A549 (cell line): ENCODE results near the gene SCYL1. TPM values are rescaled to one million over a fixed set of nuclear protein-coding genes. Genes with fewer than 3 reads are reported as not detected.
A peak's percentile ranks its signal among the peaks of the same experiment; 100 is the strongest.

ENCODE experiments used
- ATAC-seq, 2 experiments: fragments of 200-7000 bp in 1 of 2; fragments of >200 bp in 1 of 2; cut with Nextera tagmentation in 1 of 2; cut with Tn5 transposase in 1 of 2; 3 replicates each; pipeline versions ENCODE4 v1.8.0 to v1.9.1; 2018 to 2020; ENCODE audit warnings: mild to moderate bottlenecking in 1 of 2, moderate library complexity in 1 of 2
- CTCF ChIA-PET: fragments of 300-600 bp; sonication (Branson Sonifier 250); formaldehyde crosslinking; extraction: SDS; loops from one replicate; lab custom pipeline; 2021; ENCODE audit warnings: antibody characterized with exemption, inconsistent platforms; lab: Yijun Ruan, JAX
- POLR2A ChIA-PET: fragments of 350-600 bp; formaldehyde crosslinking; extraction: SDS; loops from one replicate; lab custom pipeline; 2021; ENCODE audit warnings: antibody characterized with exemption, inconsistent platforms; lab: Yijun Ruan, JAX
- DNase-seq, 2 experiments: peaks; one replicate each; pipeline versions ENCODE4 v3.0.0 to v3.0.0-alpha.2; 2011 to 2016; ENCODE audit warnings: low read depth in 1 of 2, low spot score in 1 of 2
- FAIRE-seq: peaks from 2 replicates; lab custom pipeline; 2011; peaks lifted over from hg19 to GRCh38; lab: Jason Lieb, UNC
- H3K27ac ChIP-seq, 2 experiments: fragments of >200 bp; sonication (Bioruptor Twin); formaldehyde crosslinking; 3 replicates each; pipeline ENCODE4 v1.5.1; 2016 to 2017
- H3K4me1 ChIP-seq: fragments of >200 bp; sonication (Bioruptor Twin); formaldehyde crosslinking; 3 replicates; pipeline ENCODE4 v1.6.1; 2016
- H3K4me2 ChIP-seq: fragments of >200 bp; sonication (Bioruptor Twin); formaldehyde crosslinking; 3 replicates; pipeline ENCODE4 v1.6.1; 2016
- H3K4me3 ChIP-seq: fragments of >200 bp; sonication (Bioruptor Twin); formaldehyde crosslinking; 3 replicates; pipeline ENCODE4 v1.5.1; 2016
- H3K9me3 ChIP-seq: fragments of >200 bp; sonication (Bioruptor Twin); formaldehyde crosslinking; 3 replicates; pipeline ENCODE4 v1.6.1; 2016
- BHLHE40 ChIP-seq: IDR thresholded peaks from 2 replicates; pipeline ENCODE4 v1.6.1; 2012; ENCODE audit warnings: low read depth, low read length, inconsistent platforms
- CHD2 ChIP-seq: fragments of 150-350 bp; IDR thresholded peaks from 2 replicates; pipeline ENCODE4 v1.6.1; 2014; ENCODE audit warnings: low read length; ENCODE audit not compliant: partially characterized antibody
- CHD4 ChIP-seq: fragments of 200-600 bp; sonication (generic); IDR thresholded peaks from 2 replicates; pipeline ENCODE4 v1.6.1; 2016; ENCODE audit warnings: antibody characterized with exemption, mild to moderate bottlenecking, borderline replicate concordance
- HEYL ChIP-seq: fragments of 250-450 bp; sonication (Bioruptor Pico); IDR thresholded peaks from 2 replicates; pipeline ENCODE4 v1.8.0; 2021; ENCODE audit warnings: mild to moderate bottlenecking, moderate library complexity
- HOXA7 ChIP-seq: fragments of 250-450 bp; sonication (Bioruptor Pico); IDR thresholded peaks from 2 replicates; pipeline ENCODE4 v1.5.0; 2020; ENCODE audit warnings: mild to moderate bottlenecking, moderate library complexity
- HOXB5 ChIP-seq: fragments of 250-450 bp; sonication (Bioruptor Pico); IDR thresholded peaks from 2 replicates; pipeline ENCODE4 v1.5.0; 2020; ENCODE audit warnings: mild to moderate bottlenecking, moderate library complexity
- JUNB ChIP-seq: fragments of >200 bp; sonication (Bioruptor Twin); formaldehyde crosslinking; IDR thresholded peaks from 2 replicates; pipeline ENCODE4 v1.6.1; 2016
- MAZ ChIP-seq: fragments of 150-350 bp; IDR thresholded peaks from 2 replicates; pipeline ENCODE4 v1.6.1; 2014; ENCODE audit warnings: antibody characterized with exemption, low read depth, low read length, borderline replicate concordance
- NPAS2 ChIP-seq: fragments of 250-450 bp; sonication (Bioruptor Pico); IDR thresholded peaks from 2 replicates; pipeline ENCODE4 v1.8.0; 2022; ENCODE audit warnings: mild to moderate bottlenecking, moderate library complexity, borderline replicate concordance
- RAD21 ChIP-seq, 2 experiments: fragments of >200 bp in 1 of 2; sonication (Bioruptor Twin) in 1 of 2; formaldehyde crosslinking in 1 of 2; IDR thresholded peaks in 1 of 2; conservative IDR thresholded peaks in 1 of 2; 2 replicates in 1 of 2; 3 replicates in 1 of 2; pipeline ENCODE4 v1.6.1; 2012 to 2018; ENCODE audit warnings: inconsistent platforms in 1 of 2
- RFX5 ChIP-seq: fragments of 450-650 bp; IDR thresholded peaks from 2 replicates; pipeline ENCODE4 v1.7.1; 2014; ENCODE audit warnings: antibody characterized with exemption, mild to moderate bottlenecking, moderate library complexity
- RNF2 ChIP-seq: fragments of 200-600 bp; sonication (generic); IDR thresholded peaks from 2 replicates; pipeline ENCODE4 v1.6.1; 2016; ENCODE audit warnings: low read depth, mild to moderate bottlenecking, antibody characterized with exemption, moderate library complexity, borderline replicate concordance
- SMC3 ChIP-seq: fragments of >200 bp; sonication (Bioruptor Twin); formaldehyde crosslinking; IDR thresholded peaks from 3 replicates; pipeline ENCODE4 v1.6.1; 2018; ENCODE audit warnings: inconsistent platforms
- SREBF2 ChIP-seq: fragments of 450-650 bp; IDR thresholded peaks from 2 replicates; pipeline ENCODE4 v1.6.1; 2014; ENCODE audit warnings: mild to moderate bottlenecking, moderate library complexity
- ZC3H11A ChIP-seq: fragments of 450-650 bp; IDR thresholded peaks from 2 replicates; pipeline ENCODE4 v1.6.1; 2014; ENCODE audit warnings: antibody characterized with exemption, mild to moderate bottlenecking
- ZNF302 ChIP-seq: fragments of 250-450 bp; sonication (Bioruptor Pico); IDR thresholded peaks from 2 replicates; pipeline ENCODE4 v1.9.0; 2021; ENCODE audit warnings: inconsistent platforms, mild to moderate bottlenecking, moderate library complexity
- ZSCAN20 ChIP-seq: fragments of 250-450 bp; sonication (Bioruptor Pico); IDR thresholded peaks from 2 replicates; pipeline ENCODE4 v1.8.0; 2022; ENCODE audit warnings: mild to moderate bottlenecking, moderate library complexity
- WGBS: methylation state at CpG from one replicate; pipeline ENCODE4 v1.1.6; 2017; ENCODE audit errors: missing lambda C conversion rate; 5-methylcytosine and 5-hydroxymethylcytosine counted together
- polyA plus RNA-seq, 4 experiments: library from polyadenylated mRNA; depleted of rRNA in 3 of 4; stranded (reverse); fragments of >200 nt; fragmentation: RNase III in 1 of 4; extraction: RNeasy Plus Mini Kit Qiagen cat#74134 plus additional on column Dnase treatment in 1 of 4; gene quantifications; 2 replicates in 3 of 4; 3 replicates in 1 of 4; pipeline ENCODE4 v1.2.3, GENCODE V29; 2011 to 2017
- small RNA-seq, 6 experiments: library from RNA; depleted of rRNA; stranded (forward); fragments of <200 nt; gene quantifications; one replicate each; pipeline ENCODE3, GENCODE V24; 2012
- TF ChIP-seq, protein P1 (sequence below): IDR thresholded peaks from 2 replicates; pipeline ENCODE4 v1.6.1; 2012
- TF ChIP-seq, protein P2 (sequence below): fragments of >200 bp; sonication (Bioruptor Twin); formaldehyde crosslinking; IDR thresholded peaks from 3 replicates; pipeline ENCODE4 v1.5.1; 2016

Gene SCYL1
- polyA plus RNA-seq, 2 of the 4 experiments (the other 2 are of a cell fraction) = 30.8 to 46.8 TPM

GRCh38 chr11:65586676-65587075, 61.8 kb downstream of the SCYL1 start:
- H3K4me3 ChIP-seq = no peak overlapping the region
- WGBS = 86% methylated on average over 2 of the region's 2 CpGs
- H3K4me1 ChIP-seq = peaks cover 15% of the 10 kb centered on the region
- no peaks in the 10 kb centered on the region for H3K9me3 ChIP-seq
- FAIRE-seq (no peak), DNase-seq (no peak), ATAC-seq (peak in 1 of 2 experiments; percentile 2; a peak in 1 of 6 replicates)
- no peak overlapping the region for H3K4me2 ChIP-seq
- 0 out of 6 replicates have a peak overlapping the region, but pooled peaks of 1 of the 2 experiments have one; percentile 12 for H3K27ac ChIP-seq
- ChIA-PET POLR2A (interaction anchor here (1.0 kb wide), 1 partner anchor 11 kb away, joined by 3 read pairs; the partner anchor contains the start of gene EHBP1L1), CTCF (interaction anchor here (0.7 to 14.6 kb wide), 6 partner anchors 9 to 203 kb away, joined by 3 to 249 read pairs (median 42); partner anchors contain the start of genes EHBP1L1, FAM89B, MAP3K11 and PCNX3)
- no peak for TF ChIP-seq CHD4
- TF ChIP-seq RFX5 = no peak
- TF ChIP-seq SMC3 = no peak
- TF ChIP-seq SREBF2 = no peak
- no peak for TF ChIP-seq HOXA7 (CRISPR knock-in tag)
- no peak for TF ChIP-seq RAD21 (conservative IDR thresholded peaks at IDR 0.05 in 1 of 2, IDR thresholded peaks at IDR 0.05 in 1 of 2)
- TF ChIP-seq, protein P1, sequence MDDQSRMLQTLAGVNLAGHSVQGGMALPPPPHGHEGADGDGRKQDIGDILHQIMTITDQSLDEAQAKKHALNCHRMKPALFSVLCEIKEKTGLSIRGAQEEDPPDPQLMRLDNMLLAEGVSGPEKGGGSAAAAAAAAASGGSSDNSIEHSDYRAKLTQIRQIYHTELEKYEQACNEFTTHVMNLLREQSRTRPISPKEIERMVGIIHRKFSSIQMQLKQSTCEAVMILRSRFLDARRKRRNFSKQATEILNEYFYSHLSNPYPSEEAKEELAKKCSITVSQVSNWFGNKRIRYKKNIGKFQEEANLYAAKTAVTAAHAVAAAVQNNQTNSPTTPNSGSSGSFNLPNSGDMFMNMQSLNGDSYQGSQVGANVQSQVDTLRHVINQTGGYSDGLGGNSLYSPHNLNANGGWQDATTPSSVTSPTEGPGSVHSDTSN = no peak
- no peak for TF ChIP-seq NPAS2 (CRISPR knock-in tag)
- TF ChIP-seq ZNF302 (CRISPR knock-in tag) = no peak
- no peak for TF ChIP-seq RNF2
- TF ChIP-seq JUNB = no peak
- TF ChIP-seq HEYL (CRISPR knock-in tag) = no peak
- TF ChIP-seq CHD2 = no peak
- TF ChIP-seq BHLHE40 = no peak
- TF ChIP-seq, protein P2, sequence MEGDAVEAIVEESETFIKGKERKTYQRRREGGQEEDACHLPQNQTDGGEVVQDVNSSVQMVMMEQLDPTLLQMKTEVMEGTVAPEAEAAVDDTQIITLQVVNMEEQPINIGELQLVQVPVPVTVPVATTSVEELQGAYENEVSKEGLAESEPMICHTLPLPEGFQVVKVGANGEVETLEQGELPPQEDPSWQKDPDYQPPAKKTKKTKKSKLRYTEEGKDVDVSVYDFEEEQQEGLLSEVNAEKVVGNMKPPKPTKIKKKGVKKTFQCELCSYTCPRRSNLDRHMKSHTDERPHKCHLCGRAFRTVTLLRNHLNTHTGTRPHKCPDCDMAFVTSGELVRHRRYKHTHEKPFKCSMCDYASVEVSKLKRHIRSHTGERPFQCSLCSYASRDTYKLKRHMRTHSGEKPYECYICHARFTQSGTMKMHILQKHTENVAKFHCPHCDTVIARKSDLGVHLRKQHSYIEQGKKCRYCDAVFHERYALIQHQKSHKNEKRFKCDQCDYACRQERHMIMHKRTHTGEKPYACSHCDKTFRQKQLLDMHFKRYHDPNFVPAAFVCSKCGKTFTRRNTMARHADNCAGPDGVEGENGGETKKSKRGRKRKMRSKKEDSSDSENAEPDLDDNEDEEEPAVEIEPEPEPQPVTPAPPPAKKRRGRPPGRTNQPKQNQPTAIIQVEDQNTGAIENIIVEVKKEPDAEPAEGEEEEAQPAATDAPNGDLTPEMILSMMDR = no peak
- no peak for TF ChIP-seq ZSCAN20 (CRISPR knock-in tag)
- TF ChIP-seq HOXB5 (CRISPR knock-in tag) = no peak
- no peak for TF ChIP-seq ZC3H11A
- no peak for TF ChIP-seq MAZ

Small RNA genes within 50 kb of the gene (small RNA-seq; reads per million reads assigned to genes)
- gene AP001362.1 (0 to 0.19 (median 0) reads per million in 6 experiments), gene RF01684 (0 reads per million in 6 experiments)

Other genes with a start within 250 kb of the SCYL1 start
- gene CDC42EP2, start 210.2 kb upstream of the SCYL1 start, polyA plus RNA-seq (2011; rRNA removed) = 3.0 and 3.7 TPM in 2 replicates
- 8.0 to 10.1 TPM (median 8.5 TPM) in 3 replicates for gene CDC42EP2, start 210.2 kb upstream of the SCYL1 start, polyA plus RNA-seq (2017; fragmentation: RNase III; extraction: RNeasy Plus Mini Kit Qiagen cat#74134 plus additional on column Dnase treatment)
- gene DPF2, start 191.2 kb upstream of the SCYL1 start, polyA plus RNA-seq (2011; rRNA removed) = 35.6 and 36.3 TPM in 2 replicates
- gene DPF2, start 191.2 kb upstream of the SCYL1 start, polyA plus RNA-seq (2017; fragmentation: RNase III; extraction: RNeasy Plus Mini Kit Qiagen cat#74134 plus additional on column Dnase treatment) = 34.8 to 39.8 TPM (median 35.7 TPM) in 3 replicates
- 0.30 and 0.37 TPM in 2 replicates for gene TIGD3, start 170.3 kb upstream of the SCYL1 start, polyA plus RNA-seq (2011; rRNA removed)
- 0.54 to 0.71 TPM (median 0.66 TPM) in 3 replicates for gene TIGD3, start 170.3 kb upstream of the SCYL1 start, polyA plus RNA-seq (2017; fragmentation: RNase III; extraction: RNeasy Plus Mini Kit Qiagen cat#74134 plus additional on column Dnase treatment)
- gene SLC25A45, start 142.4 kb upstream of the SCYL1 start, polyA plus RNA-seq (2011; rRNA removed) = 3.1 and 4.9 TPM in 2 replicates
- 7.9 to 8.6 TPM (median 8.1 TPM) in 3 replicates for gene SLC25A45, start 142.4 kb upstream of the SCYL1 start, polyA plus RNA-seq (2017; fragmentation: RNase III; extraction: RNeasy Plus Mini Kit Qiagen cat#74134 plus additional on column Dnase treatment)
- 12.2 and 12.9 TPM in 2 replicates for gene FRMD8, start 138.4 kb upstream of the SCYL1 start, polyA plus RNA-seq (2011; rRNA removed)
- 16.5 to 20.0 TPM (median 17.4 TPM) in 3 replicates for gene FRMD8, start 138.4 kb upstream of the SCYL1 start, polyA plus RNA-seq (2017; fragmentation: RNase III; extraction: RNeasy Plus Mini Kit Qiagen cat#74134 plus additional on column Dnase treatment)
- 181 and 314 TPM in 2 replicates for gene NEAT1, start 102.3 kb upstream of the SCYL1 start, polyA plus RNA-seq (2011; rRNA removed)
- 1,009 to 1,407 TPM (median 1,223 TPM) in 3 replicates for gene NEAT1, start 102.3 kb upstream of the SCYL1 start, polyA plus RNA-seq (2017; fragmentation: RNase III; extraction: RNeasy Plus Mini Kit Qiagen cat#74134 plus additional on column Dnase treatment)
- gene MALAT1, start 26.0 kb upstream of the SCYL1 start, polyA plus RNA-seq (2011; rRNA removed) = 1,041 and 1,340 TPM in 2 replicates
- 167 to 203 TPM (median 188 TPM) in 3 replicates for gene MALAT1, start 26.0 kb upstream of the SCYL1 start, polyA plus RNA-seq (2017; fragmentation: RNase III; extraction: RNeasy Plus Mini Kit Qiagen cat#74134 plus additional on column Dnase treatment)
- 28.6 and 39.9 TPM in 2 replicates for gene LTBP3, start 33.3 kb downstream of the SCYL1 start, polyA plus RNA-seq (2011; rRNA removed)
- 107 to 134 TPM (median 123 TPM) in 3 replicates for gene LTBP3, start 33.3 kb downstream of the SCYL1 start, polyA plus RNA-seq (2017; fragmentation: RNase III; extraction: RNeasy Plus Mini Kit Qiagen cat#74134 plus additional on column Dnase treatment)
- 28.2 and 32.3 TPM in 2 replicates for gene ZNRD2, start 45.4 kb downstream of the SCYL1 start, polyA plus RNA-seq (2011; rRNA removed)
- 66.1 to 68.2 TPM (median 68.1 TPM) in 3 replicates for gene ZNRD2, start 45.4 kb downstream of the SCYL1 start, polyA plus RNA-seq (2017; fragmentation: RNase III; extraction: RNeasy Plus Mini Kit Qiagen cat#74134 plus additional on column Dnase treatment)
- 13.5 and 16.9 TPM in 2 replicates for gene FAM89B, start 47.5 kb downstream of the SCYL1 start, polyA plus RNA-seq (2011; rRNA removed)
- 18.6 to 23.9 TPM (median 23.1 TPM) in 3 replicates for gene FAM89B, start 47.5 kb downstream of the SCYL1 start, polyA plus RNA-seq (2017; fragmentation: RNase III; extraction: RNeasy Plus Mini Kit Qiagen cat#74134 plus additional on column Dnase treatment)
- gene EHBP1L1, start 51.0 kb downstream of the SCYL1 start, polyA plus RNA-seq (2011; rRNA removed) = 11.6 and 13.8 TPM in 2 replicates
- gene EHBP1L1, start 51.0 kb downstream of the SCYL1 start, polyA plus RNA-seq (2017; fragmentation: RNase III; extraction: RNeasy Plus Mini Kit Qiagen cat#74134 plus additional on column Dnase treatment) = 39.8 to 46.0 TPM (median 43.8 TPM) in 3 replicates
- 0.11 and 0.13 TPM in 2 replicates for gene KCNK7, start 70.7 kb downstream of the SCYL1 start, polyA plus RNA-seq (2011; rRNA removed)
- gene KCNK7, start 70.7 kb downstream of the SCYL1 start, polyA plus RNA-seq (2017; fragmentation: RNase III; extraction: RNeasy Plus Mini Kit Qiagen cat#74134 plus additional on column Dnase treatment) = 0.49 to 0.50 TPM (median 0.50 TPM) in 3 replicates
- 16.7 and 18.1 TPM in 2 replicates for gene MAP3K11, start 89.1 kb downstream of the SCYL1 start, polyA plus RNA-seq (2011; rRNA removed)
- 30.9 to 34.9 TPM (median 34.5 TPM) in 3 replicates for gene MAP3K11, start 89.1 kb downstream of the SCYL1 start, polyA plus RNA-seq (2017; fragmentation: RNase III; extraction: RNeasy Plus Mini Kit Qiagen cat#74134 plus additional on column Dnase treatment)
- gene PCNX3, start 90.7 kb downstream of the SCYL1 start, polyA plus RNA-seq (2011; rRNA removed) = 14.2 and 17.2 TPM in 2 replicates
- 26.6 to 30.8 TPM (median 29.7 TPM) in 3 replicates for gene PCNX3, start 90.7 kb downstream of the SCYL1 start, polyA plus RNA-seq (2017; fragmentation: RNase III; extraction: RNeasy Plus Mini Kit Qiagen cat#74134 plus additional on column Dnase treatment)
- gene SIPA1, start 113.0 kb downstream of the SCYL1 start, polyA plus RNA-seq (2011; rRNA removed) = 9.9 and 10.4 TPM in 2 replicates
- gene SIPA1, start 113.0 kb downstream of the SCYL1 start, polyA plus RNA-seq (2017; fragmentation: RNase III; extraction: RNeasy Plus Mini Kit Qiagen cat#74134 plus additional on column Dnase treatment) = 16.9 to 21.3 TPM (median 17.4 TPM) in 3 replicates
- 28.9 and 31.8 TPM in 2 replicates for gene RELA, start 137.8 kb downstream of the SCYL1 start, polyA plus RNA-seq (2011; rRNA removed)
- 50.7 to 55.8 TPM (median 55.1 TPM) in 3 replicates for gene RELA, start 137.8 kb downstream of the SCYL1 start, polyA plus RNA-seq (2017; fragmentation: RNase III; extraction: RNeasy Plus Mini Kit Qiagen cat#74134 plus additional on column Dnase treatment)
- 25.8 and 34.6 TPM in 2 replicates for gene KAT5, start 187.2 kb downstream of the SCYL1 start, polyA plus RNA-seq (2011; rRNA removed)
- 39.8 to 44.7 TPM (median 41.2 TPM) in 3 replicates for gene KAT5, start 187.2 kb downstream of the SCYL1 start, polyA plus RNA-seq (2017; fragmentation: RNase III; extraction: RNeasy Plus Mini Kit Qiagen cat#74134 plus additional on column Dnase treatment)
- 15.1 and 15.8 TPM in 2 replicates for gene RNASEH2C, start 195.7 kb downstream of the SCYL1 start, polyA plus RNA-seq (2011; rRNA removed)
- 36.4 to 39.3 TPM (median 36.9 TPM) in 3 replicates for gene RNASEH2C, start 195.7 kb downstream of the SCYL1 start, polyA plus RNA-seq (2017; fragmentation: RNase III; extraction: RNeasy Plus Mini Kit Qiagen cat#74134 plus additional on column Dnase treatment)